Osteocyte (in vitro differentiated cells): ENCODE results near the gene SLC44A3. TPM values are rescaled to one million over a fixed set of nuclear protein-coding genes. Genes with fewer than 3 reads are reported as not detected.

ENCODE experiments used
- DNase-seq: peaks from one replicate; pipeline ENCODE4 v3.0.0; 2021; ENCODE audit warnings: mixed read lengths; ENCODE audit not compliant: unreplicated experiment; ENCODE audit errors: extremely low spot score
- H3K27ac Mint-ChIP-seq: one replicate; pipeline ENCODE4 v1.8.0; 2021; ENCODE audit warnings: mild to moderate bottlenecking, mixed read lengths; ENCODE audit not compliant: unreplicated experiment
- H3K27me3 Mint-ChIP-seq: one replicate; pipeline ENCODE4 v1.8.0; 2021; ENCODE audit warnings: mixed read lengths; ENCODE audit not compliant: unreplicated experiment
- H3K36me3 Mint-ChIP-seq: one replicate; pipeline ENCODE4 v1.8.0; 2021; ENCODE audit warnings: mixed read lengths; ENCODE audit not compliant: unreplicated experiment
- H3K4me1 Mint-ChIP-seq: one replicate; pipeline ENCODE4 v1.8.0; 2021; ENCODE audit warnings: mixed read lengths; ENCODE audit not compliant: unreplicated experiment
- H3K4me3 Mint-ChIP-seq: one replicate; pipeline ENCODE4 v1.8.0; 2021; ENCODE audit warnings: mild to moderate bottlenecking, moderate library complexity, mixed read lengths; ENCODE audit not compliant: unreplicated experiment
- H3K9me3 Mint-ChIP-seq: one replicate; pipeline ENCODE4 v1.8.0; 2021; ENCODE audit warnings: mixed read lengths; ENCODE audit not compliant: unreplicated experiment
- CTCF ChIP-seq: fragments of 200-600 bp; sonication (generic); IDR thresholded peaks from 2 replicates; pipeline ENCODE4 v1.5.0; 2021; ENCODE audit warnings: antibody characterized with exemption, mild to moderate bottlenecking, moderate library complexity
- total RNA-seq: library from RNA; stranded (reverse); gene quantifications from 2 replicates; pipeline ENCODE4 v1.2.1, GENCODE V29; 2021

The SLC44A3 gene
- total RNA-seq, 1 donor from 2014 or later = 2.8 TPM

GRCh38 chr1:94931254-94931841 is 111.2 kb downstream of the SLC44A3 start:
- no peaks in the 10 kb centered on the region for H3K36me3 Mint-ChIP-seq
- peaks cover 48% of the 10 kb centered on the region for H3K4me1 Mint-ChIP-seq
- H3K9me3 Mint-ChIP-seq = no peaks in the 10 kb centered on the region
- H3K27ac Mint-ChIP-seq = no peak overlapping the region
- H3K4me3 Mint-ChIP-seq = no peak overlapping the region
- DNase-seq = no peak
- H3K27me3 Mint-ChIP-seq = no peaks in the 10 kb centered on the region
- TF ChIP-seq CTCF = no peak

- Mint-ChIP-seq H3K27ac (peak overlapping the region; percentile 81), H3K27me3 (no peaks in the 10 kb centered on the region), H3K36me3 (no peaks in the 10 kb centered on the region), H3K4me1 (peaks cover 55% of the 10 kb centered on the region), H3K9me3 (no peaks in the 10 kb centered on the region), H3K4me3 (no peak overlapping the region)
- DNase-seq = no peak
- no peak for TF ChIP-seq CTCF
These were observed 114.4 kb downstream of the SLC44A3 start for GRCh38 chr1:94934551-94934950.

GRCh38 chr1:94935034-94935433 is 114.9 kb downstream of the SLC44A3 start:
- Mint-ChIP-seq H3K9me3 (no peaks in the 10 kb centered on the region), H3K27ac (peak overlapping the region; percentile 84), H3K4me3 (no peak overlapping the region), H3K27me3 (no peaks in the 10 kb centered on the region), H3K36me3 (no peaks in the 10 kb centered on the region), H3K4me1 (peaks cover 55% of the 10 kb centered on the region)
- DNase-seq = no peak
- no peak for TF ChIP-seq CTCF

- no peaks in the 10 kb centered on the region for H3K27me3 Mint-ChIP-seq
- DNase-seq = no peak
- H3K27ac Mint-ChIP-seq = peak overlapping the region; percentile 84
- no peak overlapping the region for H3K4me3 Mint-ChIP-seq
- no peaks in the 10 kb centered on the region for H3K36me3 Mint-ChIP-seq
- peaks cover 52% of the 10 kb centered on the region for H3K4me1 Mint-ChIP-seq
- no peaks in the 10 kb centered on the region for H3K9me3 Mint-ChIP-seq
- no peak for TF ChIP-seq CTCF
These were observed 115.3 kb downstream of the SLC44A3 start for GRCh38 chr1:94935476-94935875.

- H3K36me3 Mint-ChIP-seq = no peaks in the 10 kb centered on the region
- TF ChIP-seq CTCF = no peak
These were observed 116.9 kb downstream of the SLC44A3 start for GRCh38 chr1:94936861-94937620.

More at GRCh38 chr1:94936861-94937620, 116.9 kb downstream of the SLC44A3 start:
- no peaks in the 10 kb centered on the region for H3K9me3 Mint-ChIP-seq
- H3K4me3 Mint-ChIP-seq = no peak overlapping the region
- no peak overlapping the region for H3K27ac Mint-ChIP-seq
- H3K4me1 Mint-ChIP-seq = peaks cover 46% of the 10 kb centered on the region
- no peak for DNase-seq
- no peaks in the 10 kb centered on the region for H3K27me3 Mint-ChIP-seq
